WTC11 (cell line): ENCODE data around the gene FTCD. TPM values are rescaled to one million over a fixed set of nuclear protein-coding genes. Genes with fewer than 3 reads are reported as not detected.

Experiments used
- ATAC-seq: fragments of 200-7000 bp; cut with Tn5 transposase; 2 replicates; pipeline ENCODE4 v1.10.0; 2021; ENCODE audit warnings: mild to moderate bottlenecking, moderate library complexity
- CTCF ChIA-PET: fragments of 300-600 bp; sonication (Branson Sonifier 250); formaldehyde crosslinking; loops from one replicate; lab custom pipeline; 2021; ENCODE audit warnings: antibody characterized with exemption; lab: Charles Lee
- POLR2A ChIA-PET: fragments of 350-600 bp; sonication (Branson Sonifier 250); formaldehyde crosslinking; loops from one replicate; lab custom pipeline; 2021; ENCODE audit warnings: antibody characterized with exemption; lab: Charles Lee
- DNase-seq: peaks from one replicate; pipeline ENCODE4 v3.0.0; 2021; ENCODE audit warnings: low spot score
- H3K27ac Mint-ChIP-seq: 2 replicates; pipeline ENCODE4 v1.8.0; 2021; ENCODE audit warnings: mixed read lengths
- H3K27me3 Mint-ChIP-seq: 2 replicates; pipeline ENCODE4 v1.8.0; 2021; ENCODE audit warnings: low read depth, mild to moderate bottlenecking, moderate library complexity, mixed read lengths
- H3K36me3 Mint-ChIP-seq: 2 replicates; pipeline ENCODE4 v1.8.0; 2021; ENCODE audit warnings: mixed read lengths
- H3K4me1 Mint-ChIP-seq: 2 replicates; pipeline ENCODE4 v1.8.0; 2022; ENCODE audit warnings: mixed read lengths
- H3K4me3 Mint-ChIP-seq: 2 replicates; pipeline ENCODE4 v1.8.0; 2021; ENCODE audit warnings: mild to moderate bottlenecking, moderate library complexity, mixed read lengths
- H3K9me3 Mint-ChIP-seq: 2 replicates; pipeline ENCODE4 v1.8.0; 2021; ENCODE audit warnings: mixed read lengths
- ATF1 ChIP-seq: sonication (generic); formaldehyde crosslinking; IDR thresholded peaks from 2 replicates; pipeline ENCODE4 v1.8.1; 2023; ENCODE audit warnings: mild to moderate bottlenecking, moderate library complexity, missing genetic modification reagents
- ATF6 ChIP-seq: sonication (generic); formaldehyde crosslinking; IDR thresholded peaks from 2 replicates; pipeline ENCODE4 v1.8.1; 2023; ENCODE audit warnings: mild to moderate bottlenecking, missing genetic modification reagents
- CREM ChIP-seq: sonication (generic); formaldehyde crosslinking; IDR thresholded peaks from 2 replicates; pipeline ENCODE4 v1.8.1; 2022; ENCODE audit warnings: mild to moderate bottlenecking, missing genetic modification reagents, moderate library complexity
- ETV6 ChIP-seq: sonication (generic); formaldehyde crosslinking; IDR thresholded peaks from 2 replicates; pipeline ENCODE4 v1.8.1; 2022; ENCODE audit warnings: mild to moderate bottlenecking, missing genetic modification reagents
- FOXJ3 ChIP-seq: sonication (generic); formaldehyde crosslinking; IDR thresholded peaks from 2 replicates; pipeline ENCODE4 v1.9.0; 2021; ENCODE audit warnings: missing genetic modification reagents, mild to moderate bottlenecking, borderline replicate concordance
- FOXP1 ChIP-seq: sonication (generic); formaldehyde crosslinking; IDR thresholded peaks from 2 replicates; pipeline ENCODE4 v1.8.0; 2022; ENCODE audit warnings: missing genetic modification reagents, mild to moderate bottlenecking, moderate library complexity, borderline replicate concordance
- GRHL2 ChIP-seq: fragments of 250-450 bp; sonication (Bioruptor Pico); IDR thresholded peaks from 2 replicates; pipeline ENCODE4 v1.8.0; 2022; ENCODE audit warnings: mild to moderate bottlenecking, moderate library complexity; ENCODE audit not compliant: insufficient replicate concordance, severe bottlenecking
- IRF2 ChIP-seq: sonication (generic); formaldehyde crosslinking; IDR thresholded peaks from 2 replicates; pipeline ENCODE4 v1.8.0; 2022; ENCODE audit warnings: low read depth, missing genetic modification reagents, borderline replicate concordance
- KAT7 ChIP-seq: sonication (generic); formaldehyde crosslinking; IDR thresholded peaks from 2 replicates; pipeline ENCODE4 v1.8.1; 2023; ENCODE audit warnings: missing genetic modification reagents, mild to moderate bottlenecking, borderline replicate concordance
- NR1H2 ChIP-seq: sonication (generic); formaldehyde crosslinking; IDR thresholded peaks from 2 replicates; pipeline ENCODE4 v1.9.0; 2021; ENCODE audit warnings: mild to moderate bottlenecking, moderate library complexity, missing genetic modification reagents
- PRRX2 ChIP-seq: fragments of 250-450 bp; sonication (Bioruptor Pico); IDR thresholded peaks from 2 replicates; pipeline ENCODE4 v1.8.0; 2021; ENCODE audit warnings: mild to moderate bottlenecking
- RELA ChIP-seq: sonication (generic); formaldehyde crosslinking; IDR thresholded peaks from 2 replicates; pipeline ENCODE4 v1.8.1; 2022; ENCODE audit warnings: missing genetic modification reagents, mild to moderate bottlenecking, borderline replicate concordance
- TCF7 ChIP-seq: sonication (generic); formaldehyde crosslinking; IDR thresholded peaks from 2 replicates; pipeline ENCODE4 v1.8.0; 2022; ENCODE audit warnings: mild to moderate bottlenecking, low read depth, missing genetic modification reagents, moderate library complexity
- TEAD4 ChIP-seq: sonication (generic); formaldehyde crosslinking; IDR thresholded peaks from 2 replicates; pipeline ENCODE4 v1.8.0; 2022; ENCODE audit warnings: mild to moderate bottlenecking, missing genetic modification reagents
- ZBTB21 ChIP-seq: sonication (generic); formaldehyde crosslinking; IDR thresholded peaks from 2 replicates; pipeline ENCODE4 v1.8.1; 2023; ENCODE audit warnings: mild to moderate bottlenecking, missing genetic modification reagents, borderline replicate concordance
- ZMAT4 ChIP-seq: fragments of 250-450 bp; sonication (Bioruptor Pico); IDR thresholded peaks from 2 replicates; pipeline ENCODE4 v1.9.0; 2021; ENCODE audit warnings: mild to moderate bottlenecking
- ZNF263 ChIP-seq: sonication (generic); formaldehyde crosslinking; IDR thresholded peaks from 2 replicates; pipeline ENCODE4 v1.8.1; 2022; ENCODE audit warnings: low read depth, mild to moderate bottlenecking, moderate library complexity, missing genetic modification reagents
- ZNF396 ChIP-seq: fragments of 250-450 bp; sonication (Bioruptor Pico); IDR thresholded peaks from 2 replicates; pipeline ENCODE4 v1.8.0; 2021; ENCODE audit warnings: mild to moderate bottlenecking, moderate library complexity, borderline replicate concordance
- ZNF423 ChIP-seq: fragments of 250-450 bp; sonication (Bioruptor Pico); IDR thresholded peaks from 2 replicates; pipeline ENCODE4 v2.1.2; 2022; ENCODE audit warnings: mild to moderate bottlenecking, moderate library complexity
- ZNF512 ChIP-seq: sonication (generic); formaldehyde crosslinking; IDR thresholded peaks from 2 replicates; pipeline ENCODE4 v1.8.1; 2022; ENCODE audit warnings: missing genetic modification reagents, borderline replicate concordance
- total RNA-seq: library from RNA; stranded (reverse); gene quantifications from 3 replicates; pipeline ENCODE4 v1.2.3, GENCODE V29; 2021
- TF ChIP-seq, protein P1 (sequence below): fragments of 200-600 bp; IDR thresholded peaks from 2 replicates; pipeline ENCODE4 v1.8.0; 2022; ENCODE audit warnings: antibody characterized with exemption
- TF ChIP-seq, protein P2 (sequence below): sonication (generic); formaldehyde crosslinking; IDR thresholded peaks from 2 replicates; pipeline ENCODE4 v1.8.1; 2022; ENCODE audit warnings: mild to moderate bottlenecking, moderate library complexity, missing genetic modification reagents
- TF ChIP-seq, protein P3 (sequence below): sonication (generic); formaldehyde crosslinking; IDR thresholded peaks from 2 replicates; pipeline ENCODE4 v1.8.0; 2023; ENCODE audit warnings: missing genetic modification reagents

The FTCD gene
- total RNA-seq, 1 experiment from 2014 or later = 6.1 TPM

- Mint-ChIP-seq H3K4me3 (no peak overlapping the region), H3K9me3 (peaks cover 31% of the 10 kb centered on the region), H3K4me1 (peaks cover 14% of the 10 kb centered on the region), H3K27ac (peak overlapping the region; percentile 15), H3K27me3 (no peaks in the 10 kb centered on the region), H3K36me3 (peaks cover 20% of the 10 kb centered on the region)
- ChIA-PET CTCF (interaction anchor here (1.3 kb wide), 1 partner anchor 37 kb away, joined by 4 read pairs; no protein-coding TSS in a partner anchor), POLR2A (no interaction called here)
- TF ChIP-seq TCF7 (CRISPR knock-in tag) (no peak), PRRX2 (CRISPR knock-in tag) (no peak), RELA (CRISPR knock-in tag) (0 out of 2 replicates have a peak, but pooled peaks have one; percentile 12), FOXP1 (CRISPR knock-in tag) (no peak), ETV6 (CRISPR knock-in tag) (no peak), NR1H2 (CRISPR knock-in tag) (no peak), ZNF423 (CRISPR knock-in tag) (no peak), CREM (CRISPR knock-in tag) (no peak)
- ATAC-seq = no peak
- DNase-seq = no peak
These were observed 24.8 kb upstream of the FTCD start for GRCh38 chr21:46180079-46180722.

DNA sequence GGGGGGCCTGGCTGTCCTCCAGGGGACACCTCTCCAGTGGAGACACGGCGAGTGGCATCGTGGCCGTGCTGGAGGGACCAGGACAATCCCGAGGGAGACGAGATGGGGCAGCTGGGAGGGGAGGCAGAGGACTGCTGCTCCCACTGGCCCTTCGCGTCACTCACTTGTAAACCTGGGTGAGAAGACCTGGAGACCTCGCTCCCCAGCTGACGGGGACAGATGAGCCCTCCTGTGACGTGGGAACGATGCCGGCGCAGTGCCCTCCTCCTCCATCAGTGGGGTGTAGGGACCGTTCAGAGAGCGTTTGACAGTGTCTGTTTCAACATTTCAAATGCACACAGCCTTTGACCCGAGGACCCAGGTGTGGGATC is 24.3 kb upstream of the FTCD start:
- peaks cover 14% of the 10 kb centered on the region for H3K4me1 Mint-ChIP-seq
- CTCF ChIA-PET = no interaction called here
- peak overlapping the region; percentile 54 for H3K27ac Mint-ChIP-seq
- H3K36me3 Mint-ChIP-seq = peaks cover 25% of the 10 kb centered on the region
- TF ChIP-seq RELA (CRISPR knock-in tag) (0 out of 2 replicates have a peak, but pooled peaks have one; percentile 21), ATF1 (CRISPR knock-in tag) (no peak)
- TF ChIP-seq, all 79 proteins: peak for 1
- no peak for ATAC-seq
- no peak for DNase-seq
- H3K27me3 Mint-ChIP-seq = no peaks in the 10 kb centered on the region
- no peak overlapping the region for H3K4me3 Mint-ChIP-seq
- POLR2A ChIA-PET = no interaction called here
- H3K9me3 Mint-ChIP-seq = peaks cover 36% of the 10 kb centered on the region

DNA sequence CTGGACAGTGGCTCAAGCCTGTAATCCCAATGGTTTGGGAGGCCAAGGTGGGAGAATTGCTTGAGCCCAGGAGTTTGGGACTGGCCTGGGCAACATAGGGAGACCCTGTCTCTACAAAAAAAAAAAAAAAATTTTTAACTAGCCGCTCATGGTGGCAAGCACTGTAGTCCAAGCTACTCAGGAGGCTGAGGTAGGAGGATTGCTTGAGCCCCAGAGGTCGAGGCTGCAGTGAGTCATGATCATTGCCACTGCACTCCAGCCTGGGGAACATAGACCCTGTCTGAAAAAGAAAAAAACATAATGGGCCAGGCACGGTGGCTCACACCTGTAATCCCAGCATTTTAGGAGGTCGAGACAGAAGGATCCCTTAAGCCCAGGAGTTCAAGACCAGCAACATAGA is 23.6 kb upstream of the FTCD start:
- Mint-ChIP-seq H3K36me3 (peaks cover 30% of the 10 kb centered on the region), H3K4me3 (no peak overlapping the region), H3K4me1 (peaks cover 14% of the 10 kb centered on the region), H3K27me3 (no peaks in the 10 kb centered on the region; the same call in 1 of the 2 replicates), H3K27ac (no peak overlapping the region), H3K9me3 (peaks cover 42% of the 10 kb centered on the region)
- ChIA-PET CTCF (no interaction called here), POLR2A (no interaction called here)
- DNase-seq (no peak), ATAC-seq (no peak)
- TF ChIP-seq, protein P1, sequence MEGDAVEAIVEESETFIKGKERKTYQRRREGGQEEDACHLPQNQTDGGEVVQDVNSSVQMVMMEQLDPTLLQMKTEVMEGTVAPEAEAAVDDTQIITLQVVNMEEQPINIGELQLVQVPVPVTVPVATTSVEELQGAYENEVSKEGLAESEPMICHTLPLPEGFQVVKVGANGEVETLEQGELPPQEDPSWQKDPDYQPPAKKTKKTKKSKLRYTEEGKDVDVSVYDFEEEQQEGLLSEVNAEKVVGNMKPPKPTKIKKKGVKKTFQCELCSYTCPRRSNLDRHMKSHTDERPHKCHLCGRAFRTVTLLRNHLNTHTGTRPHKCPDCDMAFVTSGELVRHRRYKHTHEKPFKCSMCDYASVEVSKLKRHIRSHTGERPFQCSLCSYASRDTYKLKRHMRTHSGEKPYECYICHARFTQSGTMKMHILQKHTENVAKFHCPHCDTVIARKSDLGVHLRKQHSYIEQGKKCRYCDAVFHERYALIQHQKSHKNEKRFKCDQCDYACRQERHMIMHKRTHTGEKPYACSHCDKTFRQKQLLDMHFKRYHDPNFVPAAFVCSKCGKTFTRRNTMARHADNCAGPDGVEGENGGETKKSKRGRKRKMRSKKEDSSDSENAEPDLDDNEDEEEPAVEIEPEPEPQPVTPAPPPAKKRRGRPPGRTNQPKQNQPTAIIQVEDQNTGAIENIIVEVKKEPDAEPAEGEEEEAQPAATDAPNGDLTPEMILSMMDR = no peak
- TF ChIP-seq NR1H2 (CRISPR knock-in tag) (no peak), ZNF263 (no peak), TEAD4 (CRISPR knock-in tag) (no peak), GRHL2 (CRISPR knock-in tag) (no peak), KAT7 (no peak), IRF2 (CRISPR knock-in tag) (no peak), ZMAT4 (CRISPR knock-in tag) (no peak), FOXJ3 (CRISPR knock-in tag) (no peak), ATF6 (no peak), ZNF396 (CRISPR knock-in tag) (no peak), ZBTB21 (CRISPR knock-in tag) (no peak), ZNF512 (no peak), CREM (CRISPR knock-in tag) (no peak)
- TF ChIP-seq, protein P2, sequence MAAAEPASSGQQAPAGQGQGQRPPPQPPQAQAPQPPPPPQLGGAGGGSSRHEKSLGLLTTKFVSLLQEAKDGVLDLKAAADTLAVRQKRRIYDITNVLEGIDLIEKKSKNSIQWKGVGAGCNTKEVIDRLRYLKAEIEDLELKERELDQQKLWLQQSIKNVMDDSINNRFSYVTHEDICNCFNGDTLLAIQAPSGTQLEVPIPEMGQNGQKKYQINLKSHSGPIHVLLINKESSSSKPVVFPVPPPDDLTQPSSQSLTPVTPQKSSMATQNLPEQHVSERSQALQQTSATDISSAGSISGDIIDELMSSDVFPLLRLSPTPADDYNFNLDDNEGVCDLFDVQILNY = no peak
- TF ChIP-seq, protein P3, sequence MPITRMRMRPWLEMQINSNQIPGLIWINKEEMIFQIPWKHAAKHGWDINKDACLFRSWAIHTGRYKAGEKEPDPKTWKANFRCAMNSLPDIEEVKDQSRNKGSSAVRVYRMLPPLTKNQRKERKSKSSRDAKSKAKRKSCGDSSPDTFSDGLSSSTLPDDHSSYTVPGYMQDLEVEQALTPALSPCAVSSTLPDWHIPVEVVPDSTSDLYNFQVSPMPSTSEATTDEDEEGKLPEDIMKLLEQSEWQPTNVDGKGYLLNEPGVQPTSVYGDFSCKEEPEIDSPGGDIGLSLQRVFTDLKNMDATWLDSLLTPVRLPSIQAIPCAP (CRISPR knock-in tag) = no peak
